Activated T-helper 2 cell treated with anti-CD3 and anti-CD28 coated beads, Interferon-gamma antibody, Interleukin-2, Interleukin-4, amounts not matched to agents 10 μg/mL and 5 μg/mL and 100 μg/mL, durations not matched to agents 14 hours and 24 hours and 36 hours (primary cell): ENCODE results near the gene DMAC2. TPM values are rescaled to one million over a fixed set of nuclear protein-coding genes. Genes with fewer than 3 reads are reported as not detected.
"Not testable (repeated sequence)": the region's sequence is repeated elsewhere in the genome, so short reads cannot be mapped to it uniquely, and the experiment has no call there.

Experiments used
- DNase-seq: peaks from one replicate; pipeline ENCODE4 v3.0.0; 2021; ENCODE audit warnings: low spot score
- H3K27ac Mint-ChIP-seq: one replicate; pipeline ENCODE4 v1.8.0; 2021; ENCODE audit warnings: mixed read lengths
- H3K27me3 Mint-ChIP-seq: one replicate; pipeline ENCODE4 v1.8.0; 2021; ENCODE audit warnings: low read depth, mixed read lengths
- H3K36me3 Mint-ChIP-seq: one replicate; pipeline ENCODE4 v1.8.0; 2021; ENCODE audit warnings: low read depth, mixed read lengths
- H3K4me1 Mint-ChIP-seq: one replicate; pipeline ENCODE4 v1.8.0; 2021; ENCODE audit warnings: low read depth, mixed read lengths
- H3K4me3 Mint-ChIP-seq: one replicate; pipeline ENCODE4 v1.8.0; 2021; ENCODE audit warnings: low read depth, mild to moderate bottlenecking, moderate library complexity, mixed read lengths
- H3K9me3 Mint-ChIP-seq: one replicate; pipeline ENCODE4 v1.8.0; 2021; ENCODE audit warnings: mixed read lengths
- intact Hi-C: fragments of 100-400 bp; cut with micrococcal nuclease; formaldehyde crosslinking; loops from one replicate; pipeline ENCODE4 v1.15.1; 2023
- total RNA-seq: library from RNA; stranded (reverse); gene quantifications from 2 replicates; pipeline ENCODE4 v1.2.3, GENCODE V29; 2022

DMAC2 gene
- 58.3 and 60.8 TPM in 2 replicates for total RNA-seq

- peak; percentile 95 for DNase-seq
- Mint-ChIP-seq H3K27me3 (no peaks in the 10 kb centered on the region), H3K4me3 (no peak within 1 kb of the TSS), H3K9me3 (no peaks in the 10 kb centered on the region), H3K36me3 (peaks cover 15% of the 10 kb centered on the region), H3K4me1 (peaks cover 10% of the 10 kb centered on the region), H3K27ac (no peak within 1 kb of the TSS)
- intact Hi-C loops, result loop anchor here (1.0 kb wide), 1 partner anchor 42 kb away; the partner anchor contains the start of genes BCKDHA and EXOSC5
Observed at GRCh38 chr19:41439441-41440222, at the start of gene DMAC2. Gene DMAC2, minus strand, starts transcription at chr19:41439912. Its CDS starts 13 bp downstream, at chr19:41439899.

DNA sequence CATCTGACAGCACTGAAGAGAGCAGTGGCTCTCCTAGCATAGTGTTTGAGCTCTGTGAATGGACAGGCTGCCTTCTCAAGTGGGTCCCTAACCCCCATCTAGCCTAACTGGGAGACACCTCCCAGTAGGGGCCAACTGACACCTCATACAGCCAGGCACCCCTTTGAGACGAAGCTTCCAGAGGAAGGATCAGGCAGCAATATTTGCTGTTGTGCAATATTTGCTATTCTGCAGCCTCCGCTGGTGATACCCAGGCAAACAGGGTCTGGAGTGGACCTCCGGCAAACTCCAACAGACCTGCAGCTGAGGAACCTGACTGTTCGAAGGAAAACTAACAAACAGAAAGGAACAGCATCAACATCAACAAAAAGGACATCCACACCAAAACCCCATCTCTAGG is 47.2 kb upstream of the DMAC2 start:
- H3K4me1 Mint-ChIP-seq, H3K9me3 Mint-ChIP-seq, H3K4me3 Mint-ChIP-seq, H3K27ac Mint-ChIP-seq, DNase-seq, H3K36me3 Mint-ChIP-seq, intact Hi-C loops: not testable (repeated sequence)
- peaks cover 29% of the 10 kb centered on the region for H3K27me3 Mint-ChIP-seq

- H3K27me3 Mint-ChIP-seq, result peaks cover 37% of the 10 kb centered on the region
- no peaks in the 10 kb centered on the region for H3K9me3 Mint-ChIP-seq
Observed at GRCh38 chr19:41484822-41485221, 45.1 kb upstream of the DMAC2 start.

DNA sequence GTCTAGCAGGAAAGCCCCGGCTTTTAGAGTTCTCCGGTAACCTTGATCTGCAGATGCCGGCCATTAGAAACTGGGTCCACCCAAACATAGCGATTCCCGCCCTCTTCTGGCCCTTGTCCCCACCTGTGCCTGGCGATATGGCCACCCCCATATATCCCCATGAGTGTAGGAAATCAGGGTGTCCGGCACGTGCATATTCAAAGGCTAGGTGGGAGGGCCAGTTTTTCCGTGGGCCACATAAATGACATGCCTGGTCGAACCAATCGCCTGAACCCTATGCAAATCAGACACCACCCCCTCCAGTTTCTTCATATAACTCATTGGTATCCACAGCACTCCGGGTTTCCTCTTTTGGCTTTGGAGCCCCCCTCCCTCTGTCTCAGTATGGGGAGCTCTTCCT is 40.6 kb upstream of the DMAC2 start:
- intact Hi-C loops, result no loop called here
- Mint-ChIP-seq H3K27ac (no peak overlapping the region), H3K9me3 (no peaks in the 10 kb centered on the region), H3K27me3 (peaks cover 35% of the 10 kb centered on the region), H3K4me1 (no peaks in the 10 kb centered on the region), H3K36me3 (no peaks in the 10 kb centered on the region), H3K4me3 (no peak overlapping the region)
- DNase-seq, result no peak

More at GRCh38 chr19:41484822-41485221, 45.1 kb upstream of the DMAC2 start:
- no peaks in the 10 kb centered on the region for H3K4me1 Mint-ChIP-seq
- intact Hi-C loops, result loop anchor here (2.0 kb wide), 1 partner anchor 26 kb away; no protein-coding TSS in a partner anchor
- DNase-seq, result no peak
- H3K4me3 Mint-ChIP-seq, result no peak overlapping the region
- no peak overlapping the region for H3K27ac Mint-ChIP-seq
- no peaks in the 10 kb centered on the region for H3K36me3 Mint-ChIP-seq

- peaks cover 35% of the 10 kb centered on the region for H3K27me3 Mint-ChIP-seq
- H3K36me3 Mint-ChIP-seq, result no peaks in the 10 kb centered on the region
- no peak for DNase-seq
- H3K9me3 Mint-ChIP-seq, result no peaks in the 10 kb centered on the region
- no peak overlapping the region for H3K4me3 Mint-ChIP-seq
- intact Hi-C loops, result no loop called here
- no peak overlapping the region for H3K27ac Mint-ChIP-seq
- no peaks in the 10 kb centered on the region for H3K4me1 Mint-ChIP-seq
Observed at GRCh38 chr19:41479757-41480191, 40.1 kb upstream of the DMAC2 start.

GRCh38 chr19:41478875-41479756 is 39.4 kb upstream of the DMAC2 start:
- Mint-ChIP-seq H3K9me3 (no peaks in the 10 kb centered on the region), H3K27ac (no peak overlapping the region), H3K4me3 (no peak overlapping the region), H3K36me3 (no peaks in the 10 kb centered on the region), H3K4me1 (no peaks in the 10 kb centered on the region), H3K27me3 (peaks cover 31% of the 10 kb centered on the region)
- no peak for DNase-seq
- intact Hi-C loops, result no loop called here

- Mint-ChIP-seq H3K27ac (no peak overlapping the region), H3K9me3 (no peaks in the 10 kb centered on the region), H3K36me3 (no peaks in the 10 kb centered on the region), H3K4me3 (no peak overlapping the region), H3K27me3 (peaks cover 38% of the 10 kb centered on the region), H3K4me1 (no peaks in the 10 kb centered on the region)
- intact Hi-C loops, result no loop called here
- no peak for DNase-seq
Observed at GRCh38 chr19:41478171-41478570, 38.5 kb upstream of the DMAC2 start.

DNA sequence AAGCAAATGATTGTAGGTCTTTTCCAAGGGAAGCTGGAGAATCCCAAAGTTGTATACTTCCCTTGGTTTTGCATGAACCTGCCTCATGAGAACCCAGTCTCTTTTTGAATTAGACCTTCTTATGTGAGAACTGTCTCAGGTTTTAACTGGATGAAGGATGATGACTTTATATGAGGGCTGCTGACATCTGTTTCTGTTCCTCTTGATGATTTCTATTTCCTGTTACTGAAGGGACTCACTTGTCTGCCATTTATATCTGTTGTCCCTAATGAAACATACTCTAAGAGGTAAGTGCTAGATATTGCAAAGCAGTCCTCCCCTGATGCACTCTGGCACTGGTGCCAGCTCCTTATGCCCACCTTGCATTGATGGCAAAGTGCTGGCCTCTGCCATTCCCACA is 36.9 kb upstream of the DMAC2 start:
- Mint-ChIP-seq H3K27ac (no peak overlapping the region), H3K4me1 (no peaks in the 10 kb centered on the region), H3K9me3 (no peaks in the 10 kb centered on the region), H3K36me3 (no peaks in the 10 kb centered on the region), H3K27me3 (peaks cover 46% of the 10 kb centered on the region), H3K4me3 (no peak overlapping the region)
- DNase-seq, result no peak
- intact Hi-C loops, result no loop called here

DNA sequence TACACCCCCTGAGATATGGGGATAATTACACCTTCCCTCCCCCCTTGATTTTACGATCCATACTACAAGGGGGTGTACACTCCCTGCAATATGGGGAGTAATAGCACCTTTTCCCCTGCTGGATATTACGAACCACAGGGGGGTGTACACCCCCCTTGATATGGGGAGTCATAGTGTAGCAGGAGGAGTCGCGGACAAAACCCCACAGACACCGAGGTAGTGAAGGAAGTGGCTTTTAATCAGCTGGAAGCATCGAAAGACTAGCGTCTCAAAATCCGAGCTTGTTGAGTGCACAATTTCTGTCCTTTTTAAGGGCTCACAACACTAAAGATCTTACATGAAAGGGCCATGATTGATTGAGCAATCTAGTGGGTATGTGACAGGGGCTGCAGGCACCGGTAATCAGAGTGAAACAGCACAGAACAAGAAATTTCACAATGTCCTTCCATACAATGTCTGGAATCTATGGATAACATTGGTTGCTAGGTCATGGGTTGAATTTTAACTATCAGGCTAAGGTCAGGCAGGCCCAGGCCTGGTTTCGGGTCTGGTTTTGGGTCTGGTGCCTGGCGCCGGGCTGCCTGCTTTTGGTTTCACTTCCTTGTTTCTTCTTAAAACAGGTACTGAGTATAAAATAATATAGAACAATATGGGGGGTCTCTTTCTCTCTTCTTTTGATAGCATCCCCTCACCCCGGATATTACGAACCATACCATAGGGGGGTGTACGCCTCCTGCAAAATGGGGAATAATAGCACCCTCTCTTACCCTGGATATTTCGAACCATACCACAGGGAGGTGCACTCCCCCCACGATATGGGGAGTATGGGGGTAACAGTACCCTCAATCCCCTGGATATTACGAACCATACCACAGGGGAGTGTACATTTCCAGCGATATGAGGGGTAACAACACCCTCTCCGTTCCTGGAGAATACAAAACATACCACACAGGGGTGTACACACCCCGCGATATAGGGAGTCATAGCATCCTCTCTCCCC is 23.8 kb upstream of the DMAC2 start:
- H3K9me3 Mint-ChIP-seq, H3K36me3 Mint-ChIP-seq, intact Hi-C loops: not testable (repeated sequence)
- peak overlapping the region; percentile 19 for H3K4me3 Mint-ChIP-seq
- H3K4me1 Mint-ChIP-seq, result peaks cover 23% of the 10 kb centered on the region
- peak; percentile 25 for DNase-seq
- H3K27ac Mint-ChIP-seq, result peak overlapping the region; percentile 54
- peaks cover 43% of the 10 kb centered on the region for H3K27me3 Mint-ChIP-seq

DNA sequence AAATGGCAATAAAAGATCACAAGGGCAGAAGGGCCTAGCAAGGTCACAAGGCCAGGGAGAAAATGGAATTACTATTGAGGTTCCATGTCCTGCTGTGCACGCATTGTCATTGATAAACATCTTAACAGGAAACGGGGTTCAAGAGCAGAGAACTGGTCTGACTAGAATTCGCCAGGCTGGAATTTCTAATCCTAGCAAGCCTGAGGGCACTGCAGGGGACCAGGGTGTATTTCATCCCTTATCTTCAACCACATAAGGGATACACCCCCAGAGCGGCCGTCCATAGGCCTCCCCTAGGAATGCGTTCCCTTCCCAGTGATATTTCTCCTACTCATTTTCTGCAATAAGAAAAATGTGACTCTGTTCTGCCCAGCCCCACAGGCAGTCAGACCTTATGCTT is 22.8 kb upstream of the DMAC2 start:
- no peak overlapping the region for H3K4me3 Mint-ChIP-seq
- intact Hi-C loops, result no loop called here
- no peak for DNase-seq
- H3K36me3 Mint-ChIP-seq, result no peaks in the 10 kb centered on the region
- H3K9me3 Mint-ChIP-seq, result no peaks in the 10 kb centered on the region
- peak overlapping the region; percentile 0 for H3K27ac Mint-ChIP-seq
- peaks cover 39% of the 10 kb centered on the region for H3K27me3 Mint-ChIP-seq
- peaks cover 32% of the 10 kb centered on the region for H3K4me1 Mint-ChIP-seq

GRCh38 chr19:41457241-41457640 is 17.5 kb upstream of the DMAC2 start:
- DNase-seq, result peak; percentile 24
- H3K9me3 Mint-ChIP-seq, result no peaks in the 10 kb centered on the region

DNA sequence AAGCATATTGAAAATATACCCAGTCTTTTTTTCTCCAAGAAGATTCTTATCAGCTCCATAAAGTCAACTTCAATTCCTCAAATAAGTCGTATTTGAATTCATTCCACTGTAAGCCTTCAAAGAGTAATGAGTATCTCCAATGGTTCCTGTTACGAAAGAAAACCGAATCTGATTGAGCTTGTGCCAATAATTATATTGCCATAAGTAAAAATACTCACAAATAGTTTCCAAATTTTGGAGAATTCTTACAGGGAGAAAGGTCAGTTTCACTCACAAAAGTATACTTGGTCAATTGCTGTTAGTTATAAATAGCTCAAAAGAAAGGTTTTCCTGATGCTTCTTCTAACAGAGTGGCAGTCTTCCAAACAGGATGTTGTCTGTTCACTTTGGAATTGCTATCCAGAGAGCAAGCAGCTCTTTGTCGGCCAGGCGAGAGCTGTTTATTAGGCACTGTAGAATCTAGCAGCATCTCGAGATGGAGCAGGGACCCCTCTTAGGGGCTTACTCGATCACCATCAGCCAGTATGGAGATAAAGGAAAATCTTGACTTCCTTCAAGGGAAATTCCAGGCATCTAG is 16.7 kb upstream of the DMAC2 start:
- Mint-ChIP-seq H3K4me1 (peaks cover 40% of the 10 kb centered on the region), H3K36me3 (no peaks in the 10 kb centered on the region), H3K9me3 (no peaks in the 10 kb centered on the region), H3K27me3 (peaks cover 14% of the 10 kb centered on the region), H3K27ac (peak overlapping the region; percentile 59), H3K4me3 (no peak overlapping the region)
- no peak for DNase-seq
- intact Hi-C loops, result no loop called here

More at GRCh38 chr19:41457241-41457640, 17.5 kb upstream of the DMAC2 start:
- peak overlapping the region; percentile 67 for H3K27ac Mint-ChIP-seq
- H3K4me3 Mint-ChIP-seq, result no peak overlapping the region
- no peaks in the 10 kb centered on the region for H3K36me3 Mint-ChIP-seq
- peaks cover 43% of the 10 kb centered on the region for H3K4me1 Mint-ChIP-seq
- peaks cover 17% of the 10 kb centered on the region for H3K27me3 Mint-ChIP-seq
- intact Hi-C loops, result no loop called here
